GM18909 (cell line): ENCODE measurements around the gene FAF1.
"Not testable (repeated sequence)": the region's sequence is repeated elsewhere in the genome, so short reads cannot be mapped to it uniquely, and the experiment has no call there.

ENCODE experiments used
- ATAC-seq: cut with Tn5 transposase; IDR thresholded peaks from one replicate; pipeline ENCODE4 v1.9.1; 2021; ENCODE audit warnings: mild to moderate bottlenecking; ENCODE audit not compliant: unreplicated experiment, poor library complexity

Gene FAF1

GRCh38 chr1:50859657-50860056 is 100.4 kb downstream of the FAF1 start:
- ATAC-seq = no peak

GRCh38 chr1:50858761-50859160 is 101.3 kb downstream of the FAF1 start:
- no peak for ATAC-seq

DNA sequence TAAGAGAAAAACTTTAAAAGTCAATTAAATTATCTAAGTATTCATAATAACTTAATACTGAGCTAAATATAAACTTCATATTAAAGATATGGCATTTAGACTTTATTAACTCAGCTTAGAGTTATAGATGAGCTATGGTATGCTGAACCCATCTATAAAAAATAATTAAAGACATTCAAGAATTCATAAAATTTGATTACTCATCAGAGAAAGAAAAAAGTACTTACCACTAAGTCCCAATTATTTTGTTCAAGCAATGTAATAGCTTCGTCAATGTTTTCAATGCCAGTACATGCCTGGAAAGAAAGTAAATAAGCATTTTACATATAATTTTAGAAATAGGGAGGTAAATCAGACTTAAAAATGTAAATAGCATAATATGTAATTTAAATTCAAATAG is 102.4 kb downstream of the FAF1 start:
- ATAC-seq = no peak

- no peak for ATAC-seq
These were observed 106.7 kb downstream of the FAF1 start for GRCh38 chr1:50853325-50853724.

- ATAC-seq = no peak
These were observed 107.2 kb downstream of the FAF1 start for GRCh38 chr1:50852889-50853288.

DNA sequence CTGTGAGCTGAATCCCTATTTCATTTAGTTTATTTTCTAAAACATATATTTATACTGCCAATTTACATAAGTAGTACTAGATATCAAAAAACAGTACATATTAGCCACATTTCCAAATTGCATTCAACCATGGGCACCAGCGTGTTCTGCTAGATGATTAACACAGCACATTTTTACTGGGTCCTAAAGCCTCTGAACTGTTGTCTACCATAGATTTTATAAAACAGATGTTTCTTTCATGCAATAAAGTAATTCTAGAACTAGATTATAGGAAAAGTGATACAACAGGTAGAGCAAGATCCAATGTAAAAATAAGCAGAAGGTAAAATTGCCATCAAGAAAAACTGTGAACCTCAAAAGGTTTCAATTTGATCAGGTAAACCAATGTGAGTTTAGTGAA is 108.6 kb downstream of the FAF1 start:
- no peak for ATAC-seq

- no peak for ATAC-seq
These were observed 109.0 kb downstream of the FAF1 start for GRCh38 chr1:50851034-50851433.

DNA sequence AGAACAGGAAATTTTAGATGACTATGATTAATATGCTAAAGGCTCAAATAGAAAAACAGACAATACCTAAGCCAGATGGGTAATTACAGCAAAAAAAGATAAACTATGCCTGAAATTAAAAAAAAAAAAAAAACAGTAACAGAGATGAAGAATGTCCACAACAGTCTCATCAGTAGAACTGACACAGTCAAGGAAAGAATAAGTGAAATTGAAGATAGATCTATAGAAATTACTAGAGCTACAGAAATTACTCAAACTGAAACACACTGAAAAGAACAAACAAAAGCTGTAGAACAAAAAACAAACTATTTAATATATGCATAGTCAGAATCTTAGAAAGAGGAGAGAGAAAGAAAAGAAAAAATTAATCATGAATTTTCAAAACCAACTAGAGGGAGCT is 112.8 kb downstream of the FAF1 start:
- no peak for ATAC-seq

DNA sequence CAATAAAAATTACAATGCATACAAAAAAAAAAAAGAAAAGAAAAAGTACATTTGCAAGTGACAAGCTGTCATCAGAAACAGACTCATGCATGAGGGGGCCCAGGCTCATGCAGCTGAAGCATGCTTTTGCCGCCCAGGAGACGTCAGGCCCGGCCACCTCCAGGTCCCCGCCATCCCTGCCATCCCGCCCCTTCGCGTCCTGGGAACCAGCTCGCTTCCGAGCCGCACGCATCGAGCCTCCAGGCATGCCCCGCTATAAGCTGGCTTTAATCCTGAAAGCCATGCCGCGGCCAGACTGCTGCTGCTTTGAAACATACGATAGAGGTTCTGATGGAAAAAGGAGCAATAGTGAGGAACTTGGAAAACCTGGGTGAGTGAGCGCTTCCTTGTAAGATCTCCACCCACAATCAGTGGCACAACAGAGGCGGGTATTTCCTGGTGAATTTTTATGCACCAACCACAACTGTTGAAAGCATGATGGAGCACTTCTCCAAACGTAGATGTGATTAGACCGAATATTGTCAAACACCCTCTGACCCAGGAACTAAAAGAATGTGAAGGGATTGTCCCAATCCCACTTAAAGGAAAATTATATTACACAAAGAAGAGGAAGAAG is 113.7 kb downstream of the FAF1 start:
- no peak for ATAC-seq

GRCh38 chr1:50841791-50842387 is 118.2 kb downstream of the FAF1 start:
- no peak for ATAC-seq

- ATAC-seq = no peak
These were observed 124.0 kb downstream of the FAF1 start for GRCh38 chr1:50836117-50836516.

- no peak for ATAC-seq
These were observed 126.9 kb downstream of the FAF1 start for GRCh38 chr1:50833216-50833615.

DNA sequence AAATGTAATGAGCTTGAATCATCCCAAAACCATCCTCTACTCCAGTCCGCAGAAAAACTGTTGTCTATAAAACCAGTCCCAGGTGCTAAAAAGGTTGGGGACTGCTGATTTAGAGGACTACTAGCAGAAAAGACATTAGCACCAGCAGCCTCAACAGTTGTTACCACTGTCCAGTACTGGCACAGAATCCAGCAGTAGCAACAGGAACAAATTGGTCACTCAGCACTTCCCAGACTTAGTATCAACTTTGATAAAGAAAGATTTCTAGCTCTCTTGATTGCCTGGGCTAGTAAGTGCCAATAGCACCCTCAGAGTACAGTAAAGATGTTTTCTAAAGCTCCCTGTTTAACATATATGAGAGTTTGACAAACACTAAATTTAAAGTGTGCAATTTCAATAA is 127.9 kb downstream of the FAF1 start:
- no peak for ATAC-seq

DNA sequence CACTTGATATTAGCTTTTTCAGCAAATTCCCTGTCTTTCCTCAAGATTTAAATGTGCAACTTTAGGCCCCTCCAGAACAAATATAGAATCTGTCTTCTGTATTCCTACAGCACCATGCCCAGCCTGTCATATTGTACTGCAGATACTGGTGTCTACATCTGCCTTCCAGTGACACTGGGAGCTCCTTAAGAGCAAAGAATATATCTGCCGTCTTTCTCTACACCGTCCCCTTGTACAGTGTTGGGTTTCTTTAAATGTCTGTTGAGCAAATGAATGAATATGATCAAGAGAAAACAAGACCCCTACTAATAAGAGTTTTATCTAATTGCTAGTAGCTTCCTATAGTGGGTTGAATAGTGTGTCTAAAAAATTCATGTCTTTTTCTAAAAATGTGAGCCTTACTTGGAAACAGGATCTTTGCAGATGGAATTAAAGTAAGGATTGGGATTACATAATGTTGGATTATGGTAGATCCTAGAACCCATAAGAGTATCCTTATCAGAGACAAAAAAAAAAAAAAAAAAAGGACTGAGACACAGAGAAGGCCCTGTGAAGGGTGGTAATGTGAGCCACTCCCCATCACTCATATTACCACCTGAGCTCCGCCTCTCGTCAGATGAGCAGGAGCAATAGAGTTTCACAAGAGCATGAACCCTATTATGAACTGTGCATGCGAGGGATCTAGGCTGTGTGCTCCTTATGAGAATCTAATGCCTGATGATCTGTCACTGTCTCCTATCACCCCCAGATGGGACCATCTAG is 128.6 kb downstream of the FAF1 start:
- ATAC-seq = no peak

DNA sequence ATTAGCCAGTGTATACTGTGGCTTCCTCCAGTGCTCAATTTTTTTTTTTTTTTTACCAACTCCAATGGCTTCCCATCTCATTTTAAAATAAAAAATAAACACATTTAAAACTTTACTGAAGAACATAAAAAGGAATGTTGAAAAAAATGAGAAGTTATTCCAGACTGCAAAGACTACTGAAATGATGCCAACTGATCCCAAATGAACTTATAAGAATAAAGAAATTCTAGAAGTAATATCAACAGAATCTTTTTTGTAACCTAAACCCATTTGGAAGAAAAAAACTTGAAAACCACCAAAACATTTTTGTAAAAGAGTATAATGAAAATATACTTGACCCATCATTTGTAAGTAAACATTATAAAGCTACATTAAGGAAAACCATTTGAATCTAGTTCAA is 129.4 kb downstream of the FAF1 start:
- no peak for ATAC-seq

DNA sequence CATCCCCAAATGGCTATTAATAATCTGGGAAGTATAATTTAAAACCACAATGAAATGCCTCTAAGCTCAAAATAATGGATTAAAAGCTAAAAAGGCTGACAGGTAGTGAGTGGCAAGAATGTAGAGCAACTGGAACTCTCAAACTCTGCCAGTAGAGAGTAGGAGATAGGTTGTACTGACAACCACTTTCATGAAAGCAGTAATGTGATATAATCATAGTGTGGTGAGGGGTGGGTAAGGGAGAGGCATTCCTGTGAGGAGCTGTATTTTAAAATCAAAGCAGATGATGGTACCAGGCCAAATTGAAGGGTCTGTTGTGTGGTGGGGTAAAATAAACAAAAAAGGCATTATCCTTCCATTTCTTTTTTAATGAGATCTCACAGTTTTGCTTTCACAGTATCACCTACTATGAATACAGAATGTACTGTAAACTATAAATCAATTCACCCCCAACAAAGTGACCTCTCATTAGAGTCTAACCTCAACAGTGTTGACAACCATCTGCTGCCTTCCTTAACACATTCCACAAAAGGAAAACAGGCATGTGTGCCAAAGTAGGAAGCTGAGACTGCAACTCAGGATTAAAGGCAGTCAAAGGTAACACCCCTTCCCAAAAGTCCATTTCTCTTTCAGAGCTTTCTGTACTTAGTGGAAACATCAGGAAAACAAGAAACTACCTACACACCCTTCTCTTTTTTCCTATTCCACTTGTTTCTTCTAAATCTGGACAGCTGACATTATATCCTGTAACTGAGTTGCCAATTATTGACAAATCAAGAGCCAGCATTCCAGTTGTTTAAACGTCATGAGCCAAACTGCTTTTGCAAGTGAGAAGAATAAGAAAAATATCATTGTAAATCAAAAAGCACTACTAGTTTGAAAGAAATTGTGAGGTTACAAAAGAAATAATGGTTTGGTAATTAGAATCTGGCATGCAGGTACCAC is 130.8 kb downstream of the FAF1 start:
- no peak for ATAC-seq

- ATAC-seq = no peak
These were observed 132.5 kb downstream of the FAF1 start for GRCh38 chr1:50827546-50827945.

GRCh38 chr1:50826792-50827191 is 133.3 kb downstream of the FAF1 start:
- not testable (repeated sequence) for ATAC-seq

- no peak for ATAC-seq
These were observed 137.9 kb downstream of the FAF1 start for GRCh38 chr1:50822035-50822776.

- ATAC-seq = no peak
These were observed 139.5 kb downstream of the FAF1 start for GRCh38 chr1:50820545-50820944.
